HG03139 (cell line): ENCODE measurements around the gene DEDD2.

Experiments used
- ATAC-seq: cut with Tn5 transposase; IDR thresholded peaks from one replicate; pipeline ENCODE4 v1.9.1; 2021; ENCODE audit not compliant: unreplicated experiment

DEDD2 gene

GRCh38 chr19:42200116-42200715 lies 17.3 kb downstream of the DEDD2 start:
- ATAC-seq: no peak

- peak; percentile 33 for ATAC-seq
Observed at GRCh38 chr19:42199440-42200115, 17.9 kb downstream of the DEDD2 start.

GRCh38 chr19:42198676-42199439 lies 18.6 kb downstream of the DEDD2 start:
- peak; percentile 49 for ATAC-seq

GRCh38 chr19:42197375-42197817 lies 20.1 kb downstream of the DEDD2 start:
- no peak for ATAC-seq

GRCh38 chr19:42196011-42197001 lies 21.2 kb downstream of the DEDD2 start:
- no peak for ATAC-seq

- ATAC-seq: no peak
Observed at GRCh38 chr19:42193706-42194105, 23.8 kb downstream of the DEDD2 start.

GRCh38 chr19:42193294-42193693 lies 24.2 kb downstream of the DEDD2 start:
- ATAC-seq: no peak

GRCh38 chr19:42191855-42192254 lies 25.6 kb downstream of the DEDD2 start:
- ATAC-seq: no peak

GRCh38 chr19:42191330-42191729 lies 26.1 kb downstream of the DEDD2 start:
- no peak for ATAC-seq

- ATAC-seq: no peak
Observed at GRCh38 chr19:42189133-42189532, 28.3 kb downstream of the DEDD2 start.

- no peak for ATAC-seq
Observed at GRCh38 chr19:42188665-42189064, 28.8 kb downstream of the DEDD2 start.

- ATAC-seq: no peak
Observed at GRCh38 chr19:42185277-42185676, 32.2 kb downstream of the DEDD2 start.

- ATAC-seq: no peak
Observed at GRCh38 chr19:42184401-42184861, 33.0 kb downstream of the DEDD2 start.

GRCh38 chr19:42178791-42179674 lies 38.4 kb downstream of the DEDD2 start:
- no peak for ATAC-seq

- no peak for ATAC-seq
Observed at GRCh38 chr19:42177686-42178019, 39.8 kb downstream of the DEDD2 start.

GRCh38 chr19:42176990-42177685 lies 40.3 kb downstream of the DEDD2 start:
- no peak for ATAC-seq

GRCh38 chr19:42176649-42176989 lies 40.9 kb downstream of the DEDD2 start:
- ATAC-seq: no peak

- no peak for ATAC-seq
Observed at GRCh38 chr19:42175952-42176648, 41.4 kb downstream of the DEDD2 start.
